HCT116 (cell line): Measurements from ENCODE around the gene TTLL10.

Experiments used
- CTCF ChIP-seq, 3 experiments: fragments of 200-600 bp in 1 of 3; sonication (generic) in 1 of 3; IDR thresholded peaks in 2 of 3; conservative IDR thresholded peaks in 1 of 3; 2 replicates each; pipeline ENCODE4 v1.5.1; 2012 to 2017; ENCODE audit warnings: low read depth in 2 of 3, low read length in 2 of 3, antibody characterized with exemption in 1 of 3, borderline replicate concordance in 1 of 3, control low read depth in 1 of 3, mild to moderate bottlenecking in 1 of 3, mixed read lengths in 1 of 3, mixed run types in 1 of 3, moderate library complexity in 1 of 3; ENCODE audit not compliant: insufficient read depth in 1 of 3
- EGR1 ChIP-seq: IDR thresholded peaks from 2 replicates; pipeline ENCODE4 v1.6.1; 2012; ENCODE audit warnings: low read depth
- EZH2 ChIP-seq: fragments of 200-600 bp; sonication (generic); IDR thresholded peaks from 2 replicates; pipeline ENCODE4 v1.6.1; 2017; ENCODE audit warnings: antibody characterized with exemption, mixed run types
- EZH2phosphoT487 ChIP-seq: fragments of 200-600 bp; IDR thresholded peaks from 2 replicates; pipeline ENCODE4 v1.6.1; 2018; ENCODE audit warnings: antibody characterized with exemption, borderline replicate concordance
- FOSL1 ChIP-seq: IDR thresholded peaks from 2 replicates; pipeline ENCODE4 v1.6.1; 2012; ENCODE audit warnings: low read depth
- MAX ChIP-seq: IDR thresholded peaks from 2 replicates; pipeline ENCODE4 v1.6.1; 2012
- POLR2A ChIP-seq: IDR thresholded peaks from 2 replicates; pipeline ENCODE4 v1.7.0; 2011; ENCODE audit warnings: borderline replicate concordance; ENCODE audit not compliant: insufficient read depth, insufficient read length; ENCODE audit errors: extremely low read depth
- POLR2AphosphoS5 ChIP-seq: IDR thresholded peaks from 2 replicates; pipeline ENCODE4 v1.6.1; 2011; ENCODE audit warnings: mild to moderate bottlenecking, low read depth, low read length, moderate library complexity
- ZFX ChIP-seq: fragments of 450-650 bp; IDR thresholded peaks from 2 replicates; pipeline ENCODE4 v1.6.1; 2017

DNA sequence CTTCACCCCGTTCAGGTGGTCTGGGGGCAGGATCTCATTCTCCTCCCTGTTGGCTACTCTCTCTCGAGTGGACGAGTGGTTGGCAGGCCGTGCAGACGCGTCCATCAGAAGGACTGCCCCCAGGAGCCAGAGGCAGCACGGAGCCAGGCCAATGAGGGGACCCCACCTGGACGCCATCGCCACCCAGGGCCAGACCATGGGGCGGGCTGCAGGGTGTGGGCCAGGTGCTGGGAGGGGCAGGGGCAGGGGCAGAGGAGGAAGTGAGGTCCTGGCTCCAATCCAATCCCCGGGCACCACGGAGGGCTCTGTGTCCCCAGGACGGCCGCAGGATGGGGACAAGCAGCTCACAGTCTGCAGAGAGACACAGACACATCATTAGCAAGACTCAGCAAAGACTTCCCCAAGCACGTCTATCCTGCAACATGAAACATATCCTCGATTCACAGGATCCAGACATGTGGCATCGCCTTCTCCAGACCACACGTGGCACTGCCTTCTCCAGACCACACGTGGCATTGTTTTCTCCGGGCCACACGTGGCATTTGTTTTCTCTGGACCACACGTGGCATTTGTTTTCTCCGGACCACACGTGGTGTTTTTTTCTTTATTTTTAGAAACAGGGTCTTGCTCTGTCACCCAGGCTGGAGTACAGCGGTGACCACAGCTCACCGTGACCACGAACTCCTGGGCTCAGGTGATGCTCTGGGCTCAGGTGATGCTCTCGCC, 55.1 kb downstream of the TTLL10 start:
- TF ChIP-seq POLR2A (no peak), POLR2AphosphoS5 (no peak), MAX (no peak), CTCF (IDR thresholded peaks at IDR 0.05 in 2 of 3, conservative IDR thresholded peaks at IDR 0.05 in 1 of 3; ENCODE audit: borderline replicate concordance in 1 of 3, insufficient read depth in 1 of 3, low read depth in 2 of 3, low read length in 2 of 3) (no peak), EZH2phosphoT487 (no peak), EZH2 (no peak), FOSL1 (no peak), ZFX (no peak), EGR1 (no peak)
